ENCODE data around the gene SPO11.

DNA sequence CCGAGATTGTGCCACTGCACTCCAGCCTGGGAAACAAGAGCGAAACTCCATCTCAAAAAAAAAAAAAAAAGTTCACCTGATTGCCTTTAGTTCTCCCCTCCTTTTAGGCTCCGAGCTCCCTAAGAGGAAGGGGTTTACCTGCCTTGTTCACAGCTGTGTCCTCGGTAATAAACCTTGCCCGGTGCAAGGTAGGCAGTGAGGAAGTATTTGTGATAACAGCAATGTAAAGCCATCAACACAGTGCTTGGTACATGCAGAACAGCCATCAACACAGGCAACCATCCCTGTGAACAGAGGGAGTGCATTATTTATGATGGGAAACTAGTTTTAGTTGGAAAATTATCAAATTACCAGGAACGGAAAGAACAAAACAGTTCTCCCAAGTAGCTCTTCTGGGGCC is 1.8 kb upstream of the SPO11 start:
- no peak for TF ChIP-seq EZH2 (IDR thresholded peaks at IDR 0.05; ENCODE audit: borderline replicate concordance, control insufficient read depth, low read depth, low read length)
- TF ChIP-seq, protein P1, sequence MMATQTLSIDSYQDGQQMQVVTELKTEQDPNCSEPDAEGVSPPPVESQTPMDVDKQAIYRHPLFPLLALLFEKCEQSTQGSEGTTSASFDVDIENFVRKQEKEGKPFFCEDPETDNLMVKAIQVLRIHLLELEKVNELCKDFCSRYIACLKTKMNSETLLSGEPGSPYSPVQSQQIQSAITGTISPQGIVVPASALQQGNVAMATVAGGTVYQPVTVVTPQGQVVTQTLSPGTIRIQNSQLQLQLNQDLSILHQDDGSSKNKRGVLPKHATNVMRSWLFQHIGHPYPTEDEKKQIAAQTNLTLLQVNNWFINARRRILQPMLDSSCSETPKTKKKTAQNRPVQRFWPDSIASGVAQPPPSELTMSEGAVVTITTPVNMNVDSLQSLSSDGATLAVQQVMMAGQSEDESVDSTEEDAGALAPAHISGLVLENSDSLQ (IDR thresholded peaks at IDR 0.05), result no peak
- TF ChIP-seq, protein P2, sequence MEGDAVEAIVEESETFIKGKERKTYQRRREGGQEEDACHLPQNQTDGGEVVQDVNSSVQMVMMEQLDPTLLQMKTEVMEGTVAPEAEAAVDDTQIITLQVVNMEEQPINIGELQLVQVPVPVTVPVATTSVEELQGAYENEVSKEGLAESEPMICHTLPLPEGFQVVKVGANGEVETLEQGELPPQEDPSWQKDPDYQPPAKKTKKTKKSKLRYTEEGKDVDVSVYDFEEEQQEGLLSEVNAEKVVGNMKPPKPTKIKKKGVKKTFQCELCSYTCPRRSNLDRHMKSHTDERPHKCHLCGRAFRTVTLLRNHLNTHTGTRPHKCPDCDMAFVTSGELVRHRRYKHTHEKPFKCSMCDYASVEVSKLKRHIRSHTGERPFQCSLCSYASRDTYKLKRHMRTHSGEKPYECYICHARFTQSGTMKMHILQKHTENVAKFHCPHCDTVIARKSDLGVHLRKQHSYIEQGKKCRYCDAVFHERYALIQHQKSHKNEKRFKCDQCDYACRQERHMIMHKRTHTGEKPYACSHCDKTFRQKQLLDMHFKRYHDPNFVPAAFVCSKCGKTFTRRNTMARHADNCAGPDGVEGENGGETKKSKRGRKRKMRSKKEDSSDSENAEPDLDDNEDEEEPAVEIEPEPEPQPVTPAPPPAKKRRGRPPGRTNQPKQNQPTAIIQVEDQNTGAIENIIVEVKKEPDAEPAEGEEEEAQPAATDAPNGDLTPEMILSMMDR (IDR thresholded peaks at IDR 0.05 in 2 of 3, conservative IDR thresholded peaks at IDR 0.05 in 1 of 3; ENCODE audit: control insufficient read depth in 2 of 3, extremely low read depth in 1 of 3, insufficient read depth in 1 of 3, low read depth in 3 of 3, low read length in 3 of 3), result no peak
- no peak for TF ChIP-seq RFX5 (IDR thresholded peaks at IDR 0.05; ENCODE audit: low read depth, low read length)
- TF ChIP-seq, protein P3, sequence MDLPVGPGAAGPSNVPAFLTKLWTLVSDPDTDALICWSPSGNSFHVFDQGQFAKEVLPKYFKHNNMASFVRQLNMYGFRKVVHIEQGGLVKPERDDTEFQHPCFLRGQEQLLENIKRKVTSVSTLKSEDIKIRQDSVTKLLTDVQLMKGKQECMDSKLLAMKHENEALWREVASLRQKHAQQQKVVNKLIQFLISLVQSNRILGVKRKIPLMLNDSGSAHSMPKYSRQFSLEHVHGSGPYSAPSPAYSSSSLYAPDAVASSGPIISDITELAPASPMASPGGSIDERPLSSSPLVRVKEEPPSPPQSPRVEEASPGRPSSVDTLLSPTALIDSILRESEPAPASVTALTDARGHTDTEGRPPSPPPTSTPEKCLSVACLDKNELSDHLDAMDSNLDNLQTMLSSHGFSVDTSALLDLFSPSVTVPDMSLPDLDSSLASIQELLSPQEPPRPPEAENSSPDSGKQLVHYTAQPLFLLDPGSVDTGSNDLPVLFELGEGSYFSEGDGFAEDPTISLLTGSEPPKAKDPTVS (IDR thresholded peaks at IDR 0.05; ENCODE audit: low read depth, low read length), result no peak
- TF ChIP-seq YY1 (IDR thresholded peaks at IDR 0.05; ENCODE audit: low read depth, low read length), result no peak
- no peak for TF ChIP-seq RAD51 (IDR thresholded peaks at IDR 0.05)
- TF ChIP-seq EP300 (IDR thresholded peaks at IDR 0.05; ENCODE audit: borderline replicate concordance in 1 of 2, control insufficient read depth in 1 of 2, low read depth in 2 of 2, low read length in 2 of 2), result no peak
- TF ChIP-seq BRCA1 (IDR thresholded peaks at IDR 0.05; ENCODE audit: low read depth, low read length), result no peak
- no peak for TF ChIP-seq POLR2AphosphoS5 (IDR thresholded peaks at IDR 0.05; ENCODE audit: low read length)
- TF ChIP-seq SIX5 (IDR thresholded peaks at IDR 0.05; ENCODE audit: low read depth, low read length, severe bottlenecking), result no peak

Measured in GM12878 (cell line).